PFSK-1 (cell line): ENCODE data around the gene THSD4.

Experiments
- FOXP2 ChIP-seq: optimal IDR thresholded peaks from 2 replicates; pipeline ENCODE3; 2011; ENCODE audit warnings: borderline replicate concordance, control low read depth, inconsistent platforms; ENCODE audit not compliant: insufficient read depth; ENCODE audit errors: extremely low read length, extremely low read depth
- POLR2AphosphoS5 ChIP-seq: IDR thresholded peaks from 2 replicates; pipeline ENCODE4 v1.6.1; 2012; ENCODE audit warnings: low read depth, mild to moderate bottlenecking, control low read depth, low read length, moderate library complexity
- SIN3A ChIP-seq: IDR thresholded peaks from 2 replicates; pipeline ENCODE4 v1.6.1; 2012; ENCODE audit warnings: mild to moderate bottlenecking, low read length, moderate library complexity, borderline replicate concordance; ENCODE audit not compliant: insufficient read depth
- TAF1 ChIP-seq: IDR thresholded peaks from 2 replicates; pipeline ENCODE4 v1.6.1; 2012; ENCODE audit warnings: low read length, control low read depth, borderline replicate concordance; ENCODE audit not compliant: insufficient read depth
- TF ChIP-seq, protein P1 (sequence below), 2 experiments: IDR thresholded peaks; 2 replicates each; pipeline versions ENCODE4 v1.6.1 to v1.8.0; 2011 to 2012; ENCODE audit warnings: low read depth in 2 of 2, low read length in 2 of 2, control low read depth in 1 of 2, inconsistent platforms in 1 of 2, mild to moderate bottlenecking in 1 of 2, moderate library complexity in 1 of 2; ENCODE audit not compliant: insufficient read depth in 1 of 2

The THSD4 gene

DNA sequence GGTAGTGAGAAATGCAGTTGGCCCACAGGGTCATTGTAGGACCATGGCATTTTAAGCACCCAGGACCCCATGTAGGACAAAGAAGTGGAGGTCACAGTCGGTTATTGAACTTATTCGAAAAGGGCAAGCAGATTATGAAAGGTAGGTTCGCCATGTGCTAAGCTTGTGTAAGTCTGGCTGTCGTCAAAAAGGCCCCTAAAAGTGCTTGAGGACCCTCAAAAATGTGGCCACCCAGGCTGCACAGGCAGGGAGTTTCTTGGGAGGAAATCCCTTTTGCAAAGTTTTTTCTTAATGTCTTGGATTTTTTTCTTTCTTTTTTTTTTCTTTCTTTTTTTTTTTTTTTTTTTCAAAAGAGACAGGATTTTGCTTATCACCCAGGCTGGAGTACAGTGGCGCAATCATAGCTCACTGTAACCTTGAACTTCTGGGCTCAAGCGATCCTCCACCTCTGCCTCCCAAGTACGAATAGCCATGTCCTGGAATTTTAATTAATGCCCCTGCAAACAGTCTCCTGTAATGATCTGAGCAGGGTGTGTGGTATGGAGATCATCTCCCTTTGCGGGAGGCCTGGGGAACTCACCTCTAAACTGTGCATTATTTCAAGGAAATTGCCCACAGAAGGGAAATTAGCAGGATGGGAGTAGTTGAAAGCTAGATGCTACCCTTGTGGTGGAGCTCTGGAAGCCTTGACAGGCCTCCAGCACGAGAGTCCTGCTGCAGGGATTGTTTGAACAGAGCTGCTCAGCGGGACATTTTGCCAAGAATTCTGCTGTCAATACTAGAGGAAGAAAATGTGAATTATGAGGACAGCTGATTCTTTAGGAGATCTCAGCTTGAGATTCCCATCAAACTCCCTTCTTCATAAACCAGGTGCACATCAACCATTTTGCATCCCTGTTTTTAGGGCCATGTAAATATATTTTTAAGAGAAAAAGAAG, 28.4 kb downstream of the THSD4 start:
- TF ChIP-seq, protein P1, sequence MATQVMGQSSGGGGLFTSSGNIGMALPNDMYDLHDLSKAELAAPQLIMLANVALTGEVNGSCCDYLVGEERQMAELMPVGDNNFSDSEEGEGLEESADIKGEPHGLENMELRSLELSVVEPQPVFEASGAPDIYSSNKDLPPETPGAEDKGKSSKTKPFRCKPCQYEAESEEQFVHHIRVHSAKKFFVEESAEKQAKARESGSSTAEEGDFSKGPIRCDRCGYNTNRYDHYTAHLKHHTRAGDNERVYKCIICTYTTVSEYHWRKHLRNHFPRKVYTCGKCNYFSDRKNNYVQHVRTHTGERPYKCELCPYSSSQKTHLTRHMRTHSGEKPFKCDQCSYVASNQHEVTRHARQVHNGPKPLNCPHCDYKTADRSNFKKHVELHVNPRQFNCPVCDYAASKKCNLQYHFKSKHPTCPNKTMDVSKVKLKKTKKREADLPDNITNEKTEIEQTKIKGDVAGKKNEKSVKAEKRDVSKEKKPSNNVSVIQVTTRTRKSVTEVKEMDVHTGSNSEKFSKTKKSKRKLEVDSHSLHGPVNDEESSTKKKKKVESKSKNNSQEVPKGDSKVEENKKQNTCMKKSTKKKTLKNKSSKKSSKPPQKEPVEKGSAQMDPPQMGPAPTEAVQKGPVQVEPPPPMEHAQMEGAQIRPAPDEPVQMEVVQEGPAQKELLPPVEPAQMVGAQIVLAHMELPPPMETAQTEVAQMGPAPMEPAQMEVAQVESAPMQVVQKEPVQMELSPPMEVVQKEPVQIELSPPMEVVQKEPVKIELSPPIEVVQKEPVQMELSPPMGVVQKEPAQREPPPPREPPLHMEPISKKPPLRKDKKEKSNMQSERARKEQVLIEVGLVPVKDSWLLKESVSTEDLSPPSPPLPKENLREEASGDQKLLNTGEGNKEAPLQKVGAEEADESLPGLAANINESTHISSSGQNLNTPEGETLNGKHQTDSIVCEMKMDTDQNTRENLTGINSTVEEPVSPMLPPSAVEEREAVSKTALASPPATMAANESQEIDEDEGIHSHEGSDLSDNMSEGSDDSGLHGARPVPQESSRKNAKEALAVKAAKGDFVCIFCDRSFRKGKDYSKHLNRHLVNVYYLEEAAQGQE (IDR thresholded peaks at IDR 0.05; ENCODE audit: insufficient read depth in 1 of 2, low read depth in 2 of 2, low read length in 2 of 2): no peak
- no peak for TF ChIP-seq SIN3A
- no peak for TF ChIP-seq FOXP2
- no peak for TF ChIP-seq POLR2AphosphoS5
- TF ChIP-seq TAF1: no peak

GRCh38 chr15:71145648-71146047, 30.4 kb downstream of the THSD4 start:
- TF ChIP-seq, protein P1 (IDR thresholded peaks at IDR 0.05; ENCODE audit: insufficient read depth in 1 of 2, low read depth in 2 of 2, low read length in 2 of 2): no peak
- TF ChIP-seq POLR2AphosphoS5: no peak
- TF ChIP-seq TAF1: no peak
- no peak for TF ChIP-seq SIN3A
- no peak for TF ChIP-seq FOXP2

GRCh38 chr15:71146580-71146982, 31.3 kb downstream of the THSD4 start:
- TF ChIP-seq TAF1: no peak
- TF ChIP-seq FOXP2: no peak
- no peak for TF ChIP-seq POLR2AphosphoS5
- TF ChIP-seq, protein P1 (IDR thresholded peaks at IDR 0.05; ENCODE audit: insufficient read depth in 1 of 2, low read depth in 2 of 2, low read length in 2 of 2): no peak
- no peak for TF ChIP-seq SIN3A

DNA sequence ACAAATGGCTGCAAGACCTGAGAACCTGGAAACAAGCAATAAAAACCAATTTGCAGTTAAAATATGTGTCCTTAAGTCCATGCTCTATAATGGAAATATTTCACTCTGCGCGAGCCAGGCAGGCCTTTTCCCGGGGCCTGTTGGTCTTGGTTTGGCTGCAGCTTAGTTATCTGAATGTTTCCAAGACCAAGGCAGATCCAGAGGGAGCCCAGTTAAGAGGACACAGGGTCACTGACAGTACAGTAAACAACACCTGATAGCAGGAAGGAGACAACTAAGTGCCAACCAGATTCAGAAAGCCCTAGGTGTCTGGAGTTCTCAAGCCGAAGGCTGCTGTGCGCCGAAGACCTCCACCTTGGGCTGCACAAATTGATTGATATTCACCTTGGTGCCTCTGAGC, 32.8 kb downstream of the THSD4 start:
- TF ChIP-seq POLR2AphosphoS5 (no peak), SIN3A (no peak), TAF1 (no peak), FOXP2 (no peak)
- TF ChIP-seq, protein P1 (IDR thresholded peaks at IDR 0.05; ENCODE audit: insufficient read depth in 1 of 2, low read depth in 2 of 2, low read length in 2 of 2): no peak
